ENCODE results near the gene MRPL28. TPM values are rescaled to one million over a fixed set of nuclear protein-coding genes. Genes with fewer than 3 reads are reported as not detected.
"Not testable (repeated sequence)": the region's sequence is repeated elsewhere in the genome, so short reads cannot be mapped to it uniquely, and the experiment has no call there.

MRPL28 gene
- total RNA-seq, 2 donors from 2014 or later: 89.0 to 90.3 TPM

GRCh38 chr16:379183-379960 is 9.0 kb upstream of the MRPL28 start:
- H3K4me3 ChIP-seq: no peak overlapping the region
- no peak for TF ChIP-seq CTCF (IDR thresholded peaks at IDR 0.05)
- DNase-seq (ENCODE audit: low spot score): no peak

DNA sequence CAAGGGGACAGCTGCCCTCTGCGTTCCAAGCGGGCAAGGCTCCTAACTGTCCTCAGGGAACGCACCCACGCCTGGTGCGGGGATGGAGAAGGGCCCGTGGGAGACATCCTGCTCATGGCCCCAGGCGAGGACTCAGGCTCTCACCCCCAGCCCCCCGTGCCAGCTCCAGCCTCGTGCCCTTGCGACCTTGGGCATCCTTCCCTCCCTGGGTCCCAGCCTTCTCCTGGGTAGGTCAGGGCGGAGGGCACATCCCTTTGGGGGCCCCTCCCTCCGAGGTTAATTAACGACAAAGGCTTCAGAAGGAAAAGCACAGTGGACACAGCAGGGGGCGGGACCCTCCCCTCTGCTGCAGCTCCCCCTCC is 8.5 kb upstream of the MRPL28 start:
- H3K4me3 ChIP-seq: no peak overlapping the region
- H3K36me3 ChIP-seq: peaks cover 32% of the 10 kb centered on the region
- no peak overlapping the region for H3K27ac ChIP-seq
- H3K27me3 ChIP-seq: no peaks in the 10 kb centered on the region
- no peak for DNase-seq (ENCODE audit: low spot score)
- H3K4me1 ChIP-seq: peaks cover 0 to 42% of the 10 kb centered on the region in 2 donors
- H3K9me3 ChIP-seq: no peaks in the 10 kb centered on the region
- no peak for TF ChIP-seq CTCF (IDR thresholded peaks at IDR 0.05)

More at GRCh38 chr16:379183-379960, 9.0 kb upstream of the MRPL28 start:
- Histone ChIP-seq H3K4me1 (peaks cover 0 to 48% of the 10 kb centered on the region in 2 donors), H3K27ac (no peak overlapping the region), H3K36me3 (peaks cover 27% of the 10 kb centered on the region), H3K9me3 (no peaks in the 10 kb centered on the region), H3K27me3 (no peaks in the 10 kb centered on the region)

DNA sequence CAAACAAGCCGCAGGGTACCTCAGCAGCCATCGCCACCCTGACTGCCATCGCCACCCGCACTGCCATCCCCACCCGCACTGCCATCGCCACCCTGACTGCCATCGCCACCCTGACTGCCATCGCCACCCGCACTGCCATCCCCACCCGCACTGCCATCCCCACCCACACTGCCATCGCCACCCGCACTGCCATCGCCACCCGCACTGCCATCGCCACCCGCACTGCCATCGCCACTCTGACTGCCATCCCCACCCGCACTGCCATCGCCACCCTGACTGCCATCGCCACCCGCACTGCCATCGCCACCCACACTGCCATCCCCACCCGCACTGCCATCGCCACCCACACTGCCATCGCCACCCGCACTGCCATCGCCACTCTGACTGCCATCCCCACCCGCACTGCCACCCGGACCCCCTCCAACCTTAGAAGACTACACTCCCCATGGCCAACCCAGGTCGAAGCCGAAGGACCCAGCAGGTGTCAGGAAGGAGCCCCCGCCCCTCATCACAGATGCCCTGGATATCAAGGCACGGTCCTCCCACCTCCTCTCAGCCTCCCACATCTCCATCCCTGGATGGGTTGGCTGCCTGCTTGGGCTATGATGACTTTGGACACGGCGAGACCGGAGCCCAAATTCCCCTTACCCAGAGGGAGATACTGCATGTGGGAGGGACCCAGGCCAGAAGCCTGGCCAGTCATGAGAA is 7.9 kb upstream of the MRPL28 start:
- H3K9me3 ChIP-seq; H3K27ac ChIP-seq; H3K27me3 ChIP-seq; DNase-seq (ENCODE audit: low spot score); H3K4me3 ChIP-seq: not testable (repeated sequence)
- Histone ChIP-seq H3K36me3 (peaks cover 38% of the 10 kb centered on the region), H3K4me1 (peaks cover 0 to 37% of the 10 kb centered on the region in 2 donors)

- no peak for TF ChIP-seq CTCF (IDR thresholded peaks at IDR 0.05)
- DNase-seq (ENCODE audit: low spot score): no peak
- Histone ChIP-seq H3K36me3 (peaks cover 39% of the 10 kb centered on the region), H3K27ac (no peak overlapping the region), H3K4me1 (peaks cover 0 to 29% of the 10 kb centered on the region in 2 donors), H3K9me3 (no peaks in the 10 kb centered on the region), H3K4me3 (no peak overlapping the region), H3K27me3 (no peaks in the 10 kb centered on the region)
Observed at GRCh38 chr16:377419-377951, 7.1 kb upstream of the MRPL28 start.

GRCh38 chr16:376817-377418 is 6.6 kb upstream of the MRPL28 start:
- H3K36me3 ChIP-seq: peaks cover 40% of the 10 kb centered on the region
- no peak overlapping the region for H3K4me3 ChIP-seq
- H3K27ac ChIP-seq: no peak overlapping the region
- TF ChIP-seq CTCF (IDR thresholded peaks at IDR 0.05): no peak
- H3K9me3 ChIP-seq: no peaks in the 10 kb centered on the region
- peaks cover 0 to 26% of the 10 kb centered on the region in 2 donors for H3K4me1 ChIP-seq
- no peaks in the 10 kb centered on the region for H3K27me3 ChIP-seq
- DNase-seq (ENCODE audit: low spot score): no peak

All from right atrium auricular region (tissue), 2 donors.